CD4-positive, alpha-beta T cell treated with Interleukin-15 for 1 hour (primary cell): ENCODE results near the gene BTN2A1.

Source experiments
- DNase-seq: peaks from one replicate; pipeline ENCODE4 v3.0.0-alpha.2; 2020

Gene BTN2A1

DNA sequence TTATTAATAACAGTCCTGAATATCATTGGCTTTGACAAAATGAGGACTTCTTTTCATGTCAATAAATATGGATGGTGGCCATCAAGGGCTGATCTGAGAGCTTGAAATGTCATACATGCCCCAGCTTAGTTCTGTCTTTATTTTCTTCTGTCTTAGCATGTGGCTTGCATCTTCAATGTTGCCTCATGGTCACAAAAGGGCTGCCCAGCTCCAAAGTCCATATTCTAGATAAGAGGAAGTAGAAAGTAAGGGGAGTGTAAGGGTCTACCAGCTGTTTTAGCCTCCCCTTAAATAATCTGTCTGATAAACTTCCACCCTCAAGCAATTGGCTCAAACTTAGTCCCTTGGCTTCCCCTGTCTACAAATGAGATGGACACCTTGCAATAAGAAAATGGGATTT, 14.2 kb downstream of the BTN2A1 start:
- no peak for DNase-seq

DNA sequence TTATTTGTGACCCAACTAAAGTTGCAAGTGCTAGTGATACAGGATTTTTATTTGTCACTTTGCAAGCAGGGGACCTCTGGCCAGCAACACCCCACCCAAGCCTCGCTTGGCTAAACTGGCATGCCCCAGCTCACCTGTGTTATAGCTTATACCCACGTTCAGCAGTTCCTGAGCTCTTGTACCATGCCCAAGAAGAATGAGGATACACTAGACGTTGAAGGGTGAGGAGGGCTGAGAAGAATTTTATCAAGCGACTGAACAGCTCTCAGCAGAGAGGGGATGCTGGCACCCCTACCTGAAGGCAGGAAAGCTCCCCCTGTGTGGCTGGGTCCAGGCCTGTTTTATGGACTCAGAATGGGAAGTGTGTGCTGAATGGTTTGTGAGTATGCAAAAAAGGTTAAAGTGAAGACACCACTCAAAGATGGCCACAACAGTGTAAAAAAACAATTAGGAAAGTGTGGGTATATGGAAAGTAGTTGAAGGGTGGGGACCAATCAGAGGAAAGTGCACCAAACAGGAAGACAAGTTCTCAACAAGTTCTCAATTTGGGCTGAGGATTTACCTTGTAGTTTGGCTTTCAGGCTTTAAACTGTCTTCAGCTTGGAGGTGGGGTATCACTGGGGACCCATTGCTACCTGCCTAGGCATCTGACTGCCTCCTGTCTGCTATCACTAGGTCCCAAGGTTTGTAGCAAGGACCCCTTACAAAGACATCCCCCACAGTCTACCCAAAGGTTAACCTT, 15.0 kb downstream of the BTN2A1 start:
- DNase-seq, result no peak

DNA sequence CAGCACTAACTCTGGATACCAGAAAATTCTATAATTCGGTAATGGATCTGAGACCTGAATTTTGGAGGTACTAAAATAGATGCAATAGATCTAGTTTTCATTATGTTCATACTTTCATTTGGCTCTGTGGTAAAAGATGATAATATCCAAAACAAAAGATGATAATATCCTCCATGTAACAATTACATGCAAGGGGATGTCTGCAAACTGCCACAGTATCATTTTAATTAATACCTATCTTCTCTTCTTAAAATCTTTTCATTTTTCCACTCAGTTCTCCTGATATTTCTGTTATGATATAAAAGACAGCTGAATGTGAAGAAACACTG, 15.6 kb downstream of the BTN2A1 start:
- no peak for DNase-seq

DNA sequence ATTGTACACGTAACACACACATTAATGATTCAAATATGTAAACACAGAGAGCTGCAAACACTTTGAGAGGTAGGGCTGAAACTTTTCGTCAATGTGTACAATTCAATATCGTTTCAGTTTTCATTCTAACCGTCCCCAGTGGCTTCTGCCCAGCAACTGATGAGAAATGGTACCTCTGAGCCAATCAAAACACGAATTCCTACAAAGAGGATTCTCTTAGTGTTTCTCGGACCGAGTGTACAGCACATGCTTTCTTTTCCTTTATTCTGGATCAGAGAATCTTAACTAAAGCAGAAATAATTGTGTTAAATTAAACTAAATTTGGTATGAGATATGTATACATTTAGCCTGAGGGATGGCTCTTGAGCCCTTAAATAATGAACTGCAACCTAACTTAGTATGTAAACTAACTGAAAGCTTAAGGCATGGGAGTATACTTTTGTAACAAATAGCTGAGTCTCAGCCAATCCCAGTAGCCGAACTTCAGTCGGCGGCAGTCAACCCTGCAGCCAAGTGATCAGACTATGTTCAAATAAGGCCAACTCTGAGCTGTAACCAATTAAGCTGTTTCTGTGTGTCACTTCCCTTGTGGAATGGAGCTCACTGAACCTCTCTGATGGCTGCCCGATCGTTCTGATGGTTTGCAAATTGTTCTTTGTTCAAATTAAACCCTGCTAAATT, 16.1 kb downstream of the BTN2A1 start:
- DNase-seq, result peak; percentile 93

DNA sequence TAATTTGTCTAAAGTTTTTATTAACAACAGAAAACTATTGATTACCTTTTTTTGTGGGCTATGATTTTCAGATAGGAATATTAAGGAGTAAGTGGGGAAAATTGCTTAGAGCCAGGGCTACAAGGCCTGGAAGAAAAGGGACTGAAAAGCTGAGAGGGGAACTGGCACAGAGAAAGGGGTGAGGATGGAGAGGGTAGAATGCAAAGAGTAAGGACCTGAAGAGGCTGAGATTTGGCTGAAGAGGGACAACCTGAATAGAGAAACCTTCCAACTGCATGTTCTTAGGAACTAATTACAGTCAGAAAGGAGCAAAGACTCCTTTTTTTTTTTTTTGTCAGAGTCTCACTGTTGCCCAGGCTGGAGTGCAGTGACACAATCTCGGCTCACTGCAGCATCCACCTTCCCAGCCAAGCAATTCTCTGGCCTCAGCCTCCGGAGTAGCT, 16.7 kb downstream of the BTN2A1 start:
- no peak for DNase-seq

DNA sequence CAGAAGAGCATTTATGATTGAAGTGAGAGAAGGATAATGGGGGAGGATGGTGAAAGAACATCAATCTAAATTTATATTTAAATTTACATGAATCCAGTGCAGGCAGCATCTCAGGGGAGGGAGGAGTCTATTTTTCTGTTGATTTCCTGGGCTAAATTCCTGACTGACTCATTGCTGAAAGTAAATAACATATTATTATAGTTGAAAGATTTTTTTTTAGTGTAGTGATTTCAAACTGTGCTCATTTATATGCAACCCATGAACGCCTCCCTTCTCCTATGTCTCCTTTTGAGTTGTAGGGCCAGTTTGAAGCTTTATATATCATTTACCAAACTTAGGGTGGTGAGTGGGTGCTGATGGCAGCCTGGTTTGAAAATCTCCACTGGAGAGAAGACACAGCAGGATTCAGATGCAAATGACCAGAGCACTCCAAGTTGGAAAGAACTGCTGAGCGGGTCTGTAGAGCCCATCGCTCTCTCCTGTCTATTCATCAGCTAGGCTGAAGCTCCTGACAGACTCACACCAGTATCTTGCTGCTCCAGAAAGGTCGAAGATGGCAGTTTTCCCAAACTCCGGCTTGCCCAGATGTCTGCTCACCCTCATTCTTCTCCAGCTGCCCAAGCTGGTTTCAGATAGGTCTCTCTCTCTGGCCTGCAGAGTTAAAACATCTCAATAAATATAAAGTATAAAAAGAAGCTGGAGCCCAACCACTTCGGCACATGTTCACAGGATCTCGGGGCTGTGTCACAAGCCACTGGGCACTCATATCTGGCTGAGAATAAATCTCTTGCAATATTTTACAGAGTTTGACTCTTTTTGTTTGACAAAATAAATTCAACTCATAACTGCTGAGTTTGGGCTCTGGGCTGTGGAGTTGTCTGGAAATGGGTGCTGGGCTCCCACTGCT, 18.3 kb downstream of the BTN2A1 start:
- no peak for DNase-seq

DNA sequence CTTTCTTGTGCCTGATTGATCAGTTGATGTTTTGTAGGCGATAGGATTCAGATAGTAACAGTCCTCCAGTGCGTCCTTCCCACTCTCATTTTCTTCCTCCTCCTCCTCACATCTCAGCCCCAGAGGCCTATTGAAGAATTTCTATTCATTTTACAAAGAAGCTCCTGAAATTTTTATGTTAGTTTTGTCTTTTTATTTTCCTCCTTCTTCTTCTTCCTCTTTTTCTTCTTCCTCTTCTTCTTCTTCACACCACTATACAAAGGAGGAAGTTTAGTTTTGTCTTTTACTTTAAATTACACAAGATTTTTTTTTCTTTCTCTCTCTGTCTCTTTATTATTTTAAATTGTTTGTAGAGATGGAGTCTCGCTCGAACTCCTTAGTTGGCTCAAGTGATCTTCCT, 19.1 kb downstream of the BTN2A1 start:
- DNase-seq, result no peak

DNA sequence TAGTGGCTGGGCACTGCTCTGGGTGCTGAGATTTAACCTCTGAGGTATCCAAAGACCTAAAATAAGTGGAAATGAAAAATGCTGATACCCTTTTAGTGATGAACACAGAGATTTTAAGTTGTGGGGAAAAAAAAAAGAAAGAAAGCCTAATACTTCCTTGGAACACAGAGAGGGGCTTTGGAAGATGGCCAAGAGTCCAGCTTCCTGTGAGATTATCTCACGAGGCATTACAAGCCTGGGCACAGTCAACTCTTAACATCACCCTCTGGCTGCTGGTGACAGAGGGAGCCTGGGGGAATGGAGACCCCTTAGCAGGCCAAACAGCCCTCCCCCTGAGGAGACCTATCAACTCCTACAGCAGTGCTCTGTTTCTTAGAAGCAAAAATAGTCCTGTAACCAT, 19.7 kb downstream of the BTN2A1 start:
- DNase-seq, result no peak

DNA sequence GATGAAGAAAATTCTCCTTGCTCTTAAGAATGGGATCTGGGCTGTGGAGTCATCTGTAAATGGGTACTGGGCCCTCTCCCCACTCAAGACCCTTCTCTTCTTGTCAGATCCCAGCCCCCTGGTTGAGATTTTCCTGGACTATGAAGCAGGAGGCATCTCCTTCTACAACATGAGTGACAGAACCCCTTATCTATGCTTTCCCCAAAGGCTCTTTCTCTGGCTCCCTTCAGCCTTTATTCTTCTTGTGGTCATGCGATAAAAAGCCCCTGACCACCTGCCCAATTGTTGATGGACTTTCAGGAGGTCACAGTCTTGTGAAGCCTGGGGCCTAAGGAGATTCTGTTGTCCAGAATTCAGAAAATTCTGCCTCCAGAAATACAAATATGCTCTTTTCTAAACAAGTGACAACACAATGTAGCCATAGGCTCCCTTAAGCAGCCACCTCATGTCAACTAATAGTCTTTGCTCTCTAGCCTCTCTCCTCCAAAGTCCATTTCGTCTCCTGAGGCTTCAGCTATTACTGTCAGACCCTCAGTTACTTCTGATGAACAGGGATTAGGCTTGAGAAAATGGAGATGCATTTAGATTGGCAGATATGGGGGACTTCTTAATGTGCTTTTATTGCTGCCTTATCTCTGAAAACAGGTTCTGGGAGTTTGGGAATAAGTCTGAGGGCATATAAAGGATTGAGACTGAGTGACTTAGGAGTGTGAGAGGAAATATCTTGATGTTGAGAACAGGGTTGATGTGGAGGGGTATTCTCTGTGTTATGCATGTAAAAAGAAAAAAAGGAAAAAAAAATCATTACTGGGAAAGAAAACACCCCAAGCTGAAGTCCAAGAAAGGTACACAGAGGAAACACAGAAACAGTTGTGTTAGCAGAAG, 20.6 kb downstream of the BTN2A1 start:
- DNase-seq, result no peak

DNA sequence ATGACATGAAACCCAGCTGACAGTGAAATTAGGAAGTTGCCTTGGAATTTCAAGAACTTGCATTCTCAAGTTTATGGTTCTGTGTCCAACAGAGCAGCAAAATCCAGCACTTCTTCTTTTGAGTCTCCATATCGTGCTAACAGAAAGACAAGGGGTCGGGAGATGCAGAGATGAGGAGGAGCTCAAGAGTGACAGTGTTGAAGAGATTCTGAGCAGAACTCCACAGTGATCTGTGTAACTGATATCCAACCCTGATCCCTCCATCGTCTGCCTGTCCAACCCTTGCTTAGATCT, 21.2 kb downstream of the BTN2A1 start:
- DNase-seq, result no peak

DNA sequence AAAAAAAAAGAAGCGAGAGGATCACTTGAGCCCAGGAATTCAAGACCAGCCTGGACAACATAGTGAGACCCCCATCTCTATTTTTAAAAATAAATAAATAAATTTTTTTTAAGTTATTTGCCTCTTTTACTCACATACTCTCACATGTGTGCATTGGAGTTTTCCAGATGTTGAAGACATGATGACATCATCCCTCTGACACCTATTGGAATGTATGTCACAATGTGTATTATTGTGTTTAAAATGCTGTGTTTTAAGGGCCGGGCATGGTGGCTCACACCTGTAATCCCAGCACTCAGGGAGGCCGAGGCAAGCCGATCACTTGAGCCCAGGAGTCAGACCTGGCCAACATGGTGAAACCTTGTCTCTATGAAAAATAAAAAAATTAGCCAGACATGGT, 24.6 kb downstream of the BTN2A1 start:
- DNase-seq, result no peak

DNA sequence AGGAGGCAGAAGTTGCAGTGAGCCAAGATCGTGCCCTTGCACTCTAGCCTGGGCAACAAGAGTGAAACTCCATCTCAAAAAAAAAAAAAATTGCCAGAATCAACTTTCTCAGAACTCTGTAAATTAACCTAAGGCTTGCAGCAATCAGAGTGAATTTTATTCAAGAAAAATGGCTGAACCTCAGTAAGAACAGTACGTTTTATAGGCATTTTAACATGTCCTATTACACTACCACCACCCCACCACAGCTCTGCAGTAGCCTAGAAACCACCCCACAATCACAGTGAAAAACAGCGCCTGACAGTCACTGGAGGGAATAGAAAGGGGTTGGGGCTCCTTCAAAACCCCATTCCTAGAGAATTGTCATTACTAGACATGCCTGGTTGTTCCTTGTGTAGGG, 26.0 kb downstream of the BTN2A1 start:
- no peak for DNase-seq

DNA sequence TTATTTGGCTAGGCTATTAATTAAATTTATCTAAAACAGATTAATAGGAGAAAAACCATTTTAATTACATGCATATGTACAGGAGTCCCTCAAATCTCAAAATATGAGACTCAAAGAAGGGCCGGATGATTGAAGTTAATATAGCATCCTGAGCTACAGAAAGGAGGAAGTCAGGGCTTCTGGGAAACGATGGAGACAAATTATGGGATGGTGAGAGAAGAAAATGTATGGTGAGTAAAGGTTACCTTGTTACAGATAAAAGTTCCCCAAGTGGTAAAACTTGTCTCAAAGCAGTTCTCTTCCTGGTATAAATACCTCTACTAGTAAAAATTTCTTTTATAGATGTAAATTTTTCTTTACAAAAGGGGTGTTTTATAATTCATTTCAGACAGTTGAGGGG, 26.4 kb downstream of the BTN2A1 start:
- no peak for DNase-seq

DNA sequence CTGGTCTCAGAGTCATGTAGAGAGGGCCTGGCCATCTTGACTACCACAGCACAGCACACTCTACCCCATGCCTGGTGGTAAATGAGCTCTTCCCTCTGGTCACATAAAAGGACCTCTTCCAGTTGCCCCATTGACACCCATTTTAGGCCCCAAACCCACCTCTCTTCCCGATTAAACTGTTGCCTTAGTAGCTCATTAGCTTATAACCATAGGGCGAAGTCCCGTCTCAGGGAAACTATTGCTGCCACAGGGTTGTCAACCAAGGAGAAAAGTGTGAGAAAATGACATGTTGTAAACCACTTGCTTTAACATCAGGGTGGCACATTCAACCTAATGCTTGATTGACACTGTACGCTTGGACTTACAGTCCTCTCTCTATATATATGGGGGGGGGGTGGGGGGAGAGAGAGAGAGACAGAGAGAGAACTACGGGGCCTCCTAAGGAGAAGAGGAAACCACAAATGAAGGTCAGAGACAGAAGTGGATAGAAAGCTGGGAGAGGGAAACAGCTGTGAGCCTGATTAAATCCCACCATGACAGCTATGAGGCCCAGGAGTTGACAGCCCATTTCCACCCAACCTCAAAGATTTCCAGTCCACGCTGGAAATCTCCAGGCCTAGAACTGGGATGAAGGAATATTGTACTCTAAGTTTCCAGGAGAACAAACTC, 27.5 kb downstream of the BTN2A1 start:
- no peak for DNase-seq

DNA sequence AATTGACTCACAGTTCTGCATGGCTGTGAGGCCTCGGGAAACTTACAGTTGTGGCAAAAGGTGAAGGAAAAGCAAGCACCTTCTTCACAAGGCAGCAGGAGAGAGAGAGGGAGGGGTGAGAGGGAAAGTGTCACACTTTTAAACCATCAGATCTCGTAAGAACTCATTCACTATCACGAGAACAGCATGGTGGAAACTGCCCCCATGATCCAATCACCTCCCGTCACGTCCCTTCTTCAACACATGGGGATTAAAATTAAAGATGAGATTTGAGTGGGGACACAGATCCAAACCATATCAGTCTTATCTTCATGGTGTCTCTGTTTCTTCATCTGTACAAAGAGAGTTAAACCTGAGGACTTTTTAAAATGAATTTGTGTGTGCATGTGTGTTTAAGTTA, 28.6 kb downstream of the BTN2A1 start:
- DNase-seq, result no peak

DNA sequence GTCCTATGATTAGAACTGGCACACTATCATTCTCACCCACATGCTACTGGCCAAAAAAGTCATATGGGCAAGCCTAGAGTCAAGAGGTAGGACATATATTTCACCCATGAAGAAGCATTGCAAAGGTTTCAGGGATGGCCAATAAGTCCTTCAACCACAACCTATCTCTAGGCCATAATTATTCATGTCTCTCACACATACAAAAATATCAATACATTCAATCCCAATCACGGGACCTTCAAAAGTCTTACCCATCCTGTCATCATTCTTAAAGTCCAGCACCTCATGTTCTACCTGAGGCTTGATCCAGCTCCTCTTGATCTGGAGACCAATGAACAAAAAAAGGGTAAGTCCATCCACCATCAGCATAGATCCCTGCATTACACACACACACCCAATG, 29.7 kb downstream of the BTN2A1 start:
- DNase-seq, result no peak

DNA sequence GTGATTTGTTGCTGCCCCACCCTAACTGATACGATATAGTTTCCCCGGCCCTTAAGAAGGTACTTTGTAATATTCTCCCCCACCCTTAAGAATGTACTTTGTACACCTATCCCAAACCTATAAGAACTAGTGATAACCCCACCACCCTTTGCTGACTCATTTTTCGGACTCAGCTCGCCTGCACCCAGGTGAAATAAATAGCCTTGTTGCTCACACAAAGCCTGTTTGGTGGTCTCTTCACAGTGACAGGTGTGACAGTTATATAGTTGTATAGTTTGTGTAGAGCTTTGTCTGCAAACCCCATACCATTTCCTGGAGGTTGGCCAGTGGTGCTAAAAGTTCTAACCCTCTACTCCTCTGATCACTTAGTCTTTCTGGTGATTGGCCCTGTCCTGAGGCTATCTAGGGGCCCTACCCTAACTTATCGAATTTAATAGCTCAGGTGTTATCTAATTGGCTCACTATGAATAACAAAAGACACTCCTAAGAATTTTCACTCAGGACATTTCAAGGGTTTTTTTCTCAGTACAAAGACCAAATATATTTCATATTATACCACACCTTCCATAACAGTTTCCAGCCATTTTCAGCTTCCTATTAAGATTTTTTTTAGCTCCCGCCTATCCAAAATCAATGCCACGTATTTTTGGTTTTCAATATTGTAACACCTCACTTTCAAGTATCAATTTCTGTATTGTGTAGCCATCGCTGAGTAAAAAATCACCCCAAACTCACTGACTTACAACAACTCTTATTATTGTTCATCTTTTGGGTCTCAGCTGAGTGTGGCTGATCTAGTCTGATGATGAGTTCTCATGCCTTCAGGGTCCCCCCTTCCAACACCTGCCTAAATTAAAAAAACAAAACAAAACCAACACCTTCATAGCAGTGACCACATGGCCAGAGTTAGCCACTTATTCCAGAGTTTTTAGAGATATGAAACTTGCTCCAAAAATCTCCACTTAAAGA, 32.5 kb downstream of the BTN2A1 start:
- DNase-seq, result no peak

DNA sequence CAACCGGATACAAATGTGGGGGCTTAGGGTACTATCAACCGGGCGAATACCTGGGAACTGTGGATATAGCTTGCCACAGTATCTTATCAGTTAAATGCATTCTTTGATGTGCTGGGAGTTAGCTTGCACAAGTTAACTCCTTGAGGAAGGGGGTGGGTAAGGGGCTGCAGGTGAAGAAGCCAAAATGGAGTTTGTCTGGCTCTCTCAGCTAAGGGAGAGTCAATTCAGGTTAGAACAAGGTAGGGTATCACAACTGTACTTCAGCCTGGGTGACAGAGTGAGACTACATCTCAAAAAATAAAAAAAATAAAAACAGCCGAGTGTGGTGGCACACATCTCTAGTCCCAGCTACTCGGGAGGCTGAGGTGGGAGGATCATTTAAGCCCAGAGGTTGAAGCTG, 33.8 kb downstream of the BTN2A1 start:
- DNase-seq, result no peak

DNA sequence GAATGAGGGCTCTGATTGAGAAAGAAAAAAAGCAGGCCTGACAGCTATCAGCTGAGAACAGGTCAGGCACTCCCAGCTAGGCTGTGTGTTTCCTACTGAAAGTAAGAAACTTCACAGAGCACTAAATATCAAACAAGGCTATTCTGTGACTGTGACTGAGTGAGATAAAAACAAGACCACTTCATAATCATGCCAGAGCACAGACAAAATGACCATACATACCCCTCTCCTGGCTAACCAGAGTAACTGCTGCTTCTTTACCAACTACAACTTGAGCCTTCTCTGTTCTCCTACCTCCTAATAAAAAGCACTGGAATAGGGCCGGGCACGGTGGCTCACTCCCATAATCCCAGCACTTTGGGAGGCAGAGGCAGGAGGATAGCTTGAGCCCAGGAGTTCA, 35.5 kb downstream of the BTN2A1 start:
- DNase-seq, result no peak

DNA sequence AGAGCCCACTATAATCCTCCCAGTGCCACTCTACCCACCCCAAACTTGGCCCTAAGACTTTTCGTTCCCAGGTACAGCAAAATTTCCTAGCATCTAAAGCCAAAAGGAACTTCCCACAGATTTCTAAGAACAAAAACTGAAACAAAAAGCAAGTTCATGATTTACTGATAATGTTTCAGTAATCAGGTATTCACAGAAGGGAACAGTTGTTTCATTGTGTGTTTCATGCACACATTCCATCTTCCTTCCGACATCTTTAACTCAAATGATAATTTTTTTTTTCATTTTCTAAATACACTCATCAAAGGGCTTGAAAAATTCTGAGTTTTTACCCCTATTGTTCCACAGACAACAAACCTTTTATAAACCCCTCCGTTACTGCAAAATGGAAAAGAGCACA, 36.4 kb downstream of the BTN2A1 start:
- no peak for DNase-seq

DNA sequence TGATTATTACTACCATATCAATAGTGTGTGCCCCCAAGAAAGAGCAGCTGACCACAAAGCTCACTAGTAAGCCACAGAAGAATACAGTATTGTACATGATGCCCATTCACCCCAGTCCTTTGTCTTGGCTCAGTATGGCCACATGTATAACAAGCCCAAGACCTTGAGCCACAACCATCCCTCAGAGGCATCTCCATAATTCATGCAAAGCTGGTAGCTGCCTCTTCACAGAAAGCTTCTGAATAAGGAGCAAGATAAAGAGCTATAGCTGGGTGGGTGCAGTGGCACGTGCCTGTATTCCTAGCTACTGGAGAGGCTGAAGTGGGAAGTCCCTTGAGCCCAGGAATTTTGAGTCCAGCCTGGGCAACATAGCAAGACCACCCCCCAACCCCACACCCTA, 37.5 kb downstream of the BTN2A1 start:
- no peak for DNase-seq
